ENCODE data around the gene MMP13.

GRCh38 chr11:102967497-102967896, 12.0 kb upstream of the MMP13 start:
- TF ChIP-seq GATA2 (IDR thresholded peaks at IDR 0.05; ENCODE audit: low read depth, low read length) (no peak), GATA3 (IDR thresholded peaks at IDR 0.05; ENCODE audit: low read depth, low read length) (no peak)

Measured in SH-SY5Y (cell line).